SK-N-SH treated with all-trans-retinoic acid at 6 μM for 48 hours (cell line): ENCODE data around the gene WDR17.

Source experiments
- ATAC-seq: fragments of 200-7000 bp; cut with Tn5 transposase; 3 replicates; pipeline ENCODE4 v1.9.1; 2020; ENCODE audit warnings: mild to moderate bottlenecking, moderate library complexity
- ARNTL ChIP-seq: fragments of 450-650 bp; formaldehyde crosslinking; IDR thresholded peaks from 2 replicates; pipeline ENCODE4 v1.5.0; 2020; ENCODE audit warnings: low read depth, mild to moderate bottlenecking, moderate library complexity, borderline replicate concordance
- CREB5 ChIP-seq: fragments of 250-450 bp; sonication (Bioruptor Pico); IDR thresholded peaks from 2 replicates; pipeline ENCODE4 v1.5.1; 2020; ENCODE audit warnings: low read depth, mild to moderate bottlenecking, moderate library complexity
- CSDC2 ChIP-seq: fragments of 250-450 bp; sonication (Bioruptor Pico); IDR thresholded peaks from 2 replicates; pipeline ENCODE4 v1.5.0; 2020; ENCODE audit warnings: mild to moderate bottlenecking, moderate library complexity
- CSRNP3 ChIP-seq: fragments of 250-450 bp; sonication (Bioruptor Pico); IDR thresholded peaks from 2 replicates; pipeline ENCODE4 v1.5.1; 2021; ENCODE audit warnings: mild to moderate bottlenecking, moderate library complexity
- GLIS3 ChIP-seq: fragments of 250-450 bp; sonication (Bioruptor Pico); IDR thresholded peaks from 2 replicates; pipeline ENCODE4 v1.5.0; 2020; ENCODE audit warnings: mild to moderate bottlenecking, moderate library complexity
- ISL1 ChIP-seq: fragments of 250-450 bp; sonication (Bioruptor Pico); IDR thresholded peaks from 2 replicates; pipeline ENCODE4 v2.1.2; 2022; ENCODE audit warnings: mild to moderate bottlenecking, moderate library complexity
- OSR1 ChIP-seq: fragments of 250-450 bp; sonication (Bioruptor Pico); IDR thresholded peaks from 2 replicates; pipeline ENCODE4 v1.8.0; 2022; ENCODE audit warnings: moderate library complexity, mild to moderate bottlenecking, inconsistent platforms
- PATZ1 ChIP-seq: fragments of 250-450 bp; sonication (Bioruptor Pico); IDR thresholded peaks from 2 replicates; pipeline ENCODE4 v1.8.0; 2020; ENCODE audit warnings: mild to moderate bottlenecking, moderate library complexity, borderline replicate concordance
- PPARA ChIP-seq: fragments of 250-450 bp; sonication (Bioruptor Pico); IDR thresholded peaks from 2 replicates; pipeline ENCODE4 v1.5.0; 2020; ENCODE audit warnings: mild to moderate bottlenecking, borderline replicate concordance
- RARB ChIP-seq: fragments of 250-450 bp; sonication (Bioruptor Pico); IDR thresholded peaks from 2 replicates; pipeline ENCODE4 v1.8.0; 2021; ENCODE audit warnings: mild to moderate bottlenecking, moderate library complexity
- SNAI2 ChIP-seq: fragments of 250-450 bp; sonication (Bioruptor Pico); IDR thresholded peaks from 2 replicates; pipeline ENCODE4 v1.5.0; 2020; ENCODE audit warnings: mild to moderate bottlenecking, moderate library complexity
- TCF4 ChIP-seq: fragments of 250-450 bp; sonication (Bioruptor Pico); IDR thresholded peaks from 2 replicates; pipeline ENCODE4 v1.8.0; 2021; ENCODE audit warnings: mild to moderate bottlenecking, moderate library complexity, borderline replicate concordance
- TOX ChIP-seq: fragments of 250-450 bp; sonication (Bioruptor Pico); IDR thresholded peaks from 2 replicates; pipeline ENCODE4 v1.8.0; 2021; ENCODE audit warnings: mild to moderate bottlenecking, moderate library complexity, borderline replicate concordance
- ZC3H10 ChIP-seq: fragments of 250-450 bp; sonication (Bioruptor Pico); IDR thresholded peaks from 2 replicates; pipeline ENCODE4 v1.5.1; 2021; ENCODE audit warnings: mild to moderate bottlenecking, moderate library complexity
- ZFP3 ChIP-seq: fragments of 250-450 bp; sonication (Bioruptor Pico); IDR thresholded peaks from 2 replicates; pipeline ENCODE4 v1.5.0; 2020; ENCODE audit warnings: mild to moderate bottlenecking, moderate library complexity
- ZFP30 ChIP-seq: fragments of 450-650 bp; formaldehyde crosslinking; IDR thresholded peaks from 2 replicates; pipeline ENCODE4 v1.5.0; 2022; ENCODE audit warnings: mild to moderate bottlenecking, moderate library complexity
- ZNF565 ChIP-seq: fragments of 450-650 bp; formaldehyde crosslinking; conservative IDR thresholded peaks from 2 replicates; pipeline ENCODE4 v1.5.0; 2020; ENCODE audit warnings: low read depth, mild to moderate bottlenecking, moderate library complexity
- ZNF70 ChIP-seq: fragments of 450-650 bp; formaldehyde crosslinking; IDR thresholded peaks from 2 replicates; pipeline ENCODE4 v1.5.0; 2020; ENCODE audit warnings: mild to moderate bottlenecking, moderate library complexity
- ZNF8 ChIP-seq: fragments of 450-650 bp; formaldehyde crosslinking; IDR thresholded peaks from 2 replicates; pipeline ENCODE4 v1.5.0; 2020; ENCODE audit warnings: mild to moderate bottlenecking, moderate library complexity
- TF ChIP-seq, protein P1 (sequence below): fragments of 250-450 bp; sonication (Bioruptor Pico); IDR thresholded peaks from 2 replicates; pipeline ENCODE4 v1.8.0; 2021; ENCODE audit warnings: low read depth, mild to moderate bottlenecking, moderate library complexity, borderline replicate concordance

WDR17 gene

GRCh38 chr4:176125063-176125462, 59.4 kb downstream of the WDR17 start:
- TF ChIP-seq ISL1 (CRISPR knock-in tag) (peak; percentile 15; the same call in 1 of the 2 replicates), PPARA (CRISPR knock-in tag) (no peak)
- no peak for ATAC-seq

DNA sequence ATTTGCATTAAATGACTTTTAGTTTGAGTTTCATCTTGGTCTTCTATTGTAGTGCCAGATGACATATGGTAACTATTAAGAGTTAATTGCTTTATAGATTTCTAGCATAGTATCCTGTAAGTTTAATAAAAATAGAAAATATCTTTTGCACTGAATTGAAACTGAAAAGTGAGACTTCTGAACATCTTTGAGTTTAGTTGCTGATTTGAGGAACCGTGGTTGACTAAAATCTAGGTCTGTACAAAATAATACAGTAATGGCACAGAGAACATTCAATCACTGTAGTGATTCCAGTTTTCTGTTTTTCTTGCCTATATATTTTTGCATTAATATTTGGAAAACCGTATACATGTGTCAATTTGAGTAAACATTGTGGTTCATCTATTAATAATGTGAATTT, 69.0 kb downstream of the WDR17 start:
- TF ChIP-seq TCF4 (CRISPR knock-in tag), result no peak; the same call in 1 of the 2 replicates
- TF ChIP-seq, protein P1, sequence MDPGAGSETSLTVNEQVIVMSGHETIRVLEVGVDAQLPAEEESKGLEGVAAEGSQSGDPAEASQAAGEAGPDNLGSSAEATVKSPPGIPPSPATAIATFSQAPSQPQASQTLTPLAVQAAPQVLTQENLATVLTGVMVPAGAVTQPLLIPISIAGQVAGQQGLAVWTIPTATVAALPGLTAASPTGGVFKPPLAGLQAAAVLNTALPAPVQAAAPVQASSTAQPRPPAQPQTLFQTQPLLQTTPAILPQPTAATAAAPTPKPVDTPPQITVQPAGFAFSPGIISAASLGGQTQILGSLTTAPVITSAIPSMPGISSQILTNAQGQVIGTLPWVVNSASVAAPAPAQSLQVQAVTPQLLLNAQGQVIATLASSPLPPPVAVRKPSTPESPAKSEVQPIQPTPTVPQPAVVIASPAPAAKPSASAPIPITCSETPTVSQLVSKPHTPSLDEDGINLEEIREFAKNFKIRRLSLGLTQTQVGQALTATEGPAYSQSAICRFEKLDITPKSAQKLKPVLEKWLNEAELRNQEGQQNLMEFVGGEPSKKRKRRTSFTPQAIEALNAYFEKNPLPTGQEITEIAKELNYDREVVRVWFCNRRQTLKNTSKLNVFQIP, result no peak
- TF ChIP-seq ZNF70 (CRISPR knock-in tag), result no peak
- TF ChIP-seq ARNTL (CRISPR knock-in tag), result no peak
- TF ChIP-seq SNAI2 (CRISPR knock-in tag), result no peak
- no peak; the same call in 1 of the 3 replicates for ATAC-seq

- no peak for TF ChIP-seq ZNF565 (CRISPR knock-in tag)
- no peak for TF ChIP-seq ZNF8
- TF ChIP-seq ZFP30 (CRISPR knock-in tag), result no peak
- TF ChIP-seq ZFP3, result no peak
- no peak for TF ChIP-seq GLIS3 (CRISPR knock-in tag)
- TF ChIP-seq PATZ1 (CRISPR knock-in tag), result no peak
- TF ChIP-seq OSR1 (CRISPR knock-in tag), result no peak
- TF ChIP-seq ARNTL (CRISPR knock-in tag), result no peak
- TF ChIP-seq SNAI2 (CRISPR knock-in tag), result no peak
- TF ChIP-seq, protein P1, result no peak
- TF ChIP-seq CSDC2 (CRISPR knock-in tag), result no peak
- no peak for TF ChIP-seq TCF4 (CRISPR knock-in tag)
- no peak for TF ChIP-seq ISL1 (CRISPR knock-in tag)
- TF ChIP-seq RARB, result no peak
- TF ChIP-seq CREB5 (CRISPR knock-in tag), result no peak
- no peak for TF ChIP-seq CSRNP3 (CRISPR knock-in tag)
- no peak for TF ChIP-seq ZC3H10 (CRISPR knock-in tag)
- TF ChIP-seq ZNF70 (CRISPR knock-in tag), result no peak
- TF ChIP-seq, all 23 proteins: peak for 0
- no peak for ATAC-seq
Measured at GRCh38 chr4:176137631-176138030, 72.0 kb downstream of the WDR17 start.

DNA sequence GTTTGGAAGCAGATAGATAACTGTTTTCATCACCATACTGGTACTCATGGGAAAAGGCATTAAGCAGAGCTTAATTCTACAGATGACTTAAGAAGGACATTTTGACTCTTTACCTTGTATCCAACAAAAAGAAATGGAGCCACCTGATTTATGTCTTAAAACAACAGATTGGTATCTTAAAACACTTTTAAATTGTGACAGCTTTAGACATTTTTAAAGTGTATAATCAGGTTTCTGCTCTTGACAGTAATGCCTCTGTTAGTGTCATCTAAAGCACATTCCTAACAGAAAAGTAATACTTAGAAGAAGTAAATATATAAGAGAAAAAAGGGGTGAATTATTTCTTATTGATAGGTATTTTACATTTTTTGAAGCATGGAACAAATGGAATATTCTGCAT, 73.9 kb downstream of the WDR17 start:
- peak; percentile 71 for TF ChIP-seq ISL1 (CRISPR knock-in tag)
- no peak for TF ChIP-seq ZC3H10 (CRISPR knock-in tag)
- ATAC-seq, result no peak

DNA sequence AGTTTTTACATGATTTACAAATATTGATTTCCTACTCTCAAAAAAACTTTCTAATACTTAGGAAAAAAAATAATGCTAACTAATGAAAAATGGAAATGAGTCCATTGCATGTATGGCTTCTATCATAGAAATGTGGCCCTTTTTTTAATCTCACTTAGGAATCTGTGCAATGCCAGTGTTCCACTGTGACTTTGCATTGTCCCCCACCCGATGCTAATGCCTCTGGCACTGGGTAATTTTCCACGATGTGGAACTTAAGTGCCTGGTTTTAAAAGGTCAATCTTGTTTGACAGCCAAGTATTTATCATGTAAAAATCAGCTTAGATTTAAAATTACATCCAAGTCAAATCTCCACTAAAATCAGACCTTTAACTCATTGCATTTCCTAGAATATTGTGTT, 76.6 kb downstream of the WDR17 start:
- TF ChIP-seq OSR1 (CRISPR knock-in tag), result no peak
- no peak for TF ChIP-seq TOX (CRISPR knock-in tag)
- TF ChIP-seq PATZ1 (CRISPR knock-in tag), result no peak
- TF ChIP-seq ZC3H10 (CRISPR knock-in tag), result no peak
- ATAC-seq, result no peak
